Transverse colon (tissue), 3 donors: ENCODE measurements around the gene GOLGA6L10.
"Not testable (repeated sequence)": the region's sequence is repeated elsewhere in the genome, so short reads cannot be mapped to it uniquely, and the experiment has no call there.

ENCODE experiments used
- EP300 ChIP-seq: sonication (generic); formaldehyde crosslinking; IDR thresholded peaks from one replicate; pipeline ENCODE4 v1.6.1; 2017; ENCODE audit warnings: antibody characterized with exemption, low read depth
- TF ChIP-seq, protein P1 (sequence below), 5 experiments: fragments of 200-600 bp in 3 of 5; fragments of 450-650 bp in 2 of 5; sonication (generic) in 3 of 5; IDR thresholded peaks; 1 replicate in 2 of 5; 2 replicates in 3 of 5; pipeline ENCODE4 v1.5.1; 2016 to 2017; ENCODE audit warnings: antibody characterized with exemption in 5 of 5, inconsistent platforms in 3 of 5, mild to moderate bottlenecking in 2 of 5, moderate library complexity in 1 of 5

GRCh38 chr15:82299511-82299914 lies 49.8 kb downstream of the GOLGA6L10 start:
- TF ChIP-seq, protein P1, sequence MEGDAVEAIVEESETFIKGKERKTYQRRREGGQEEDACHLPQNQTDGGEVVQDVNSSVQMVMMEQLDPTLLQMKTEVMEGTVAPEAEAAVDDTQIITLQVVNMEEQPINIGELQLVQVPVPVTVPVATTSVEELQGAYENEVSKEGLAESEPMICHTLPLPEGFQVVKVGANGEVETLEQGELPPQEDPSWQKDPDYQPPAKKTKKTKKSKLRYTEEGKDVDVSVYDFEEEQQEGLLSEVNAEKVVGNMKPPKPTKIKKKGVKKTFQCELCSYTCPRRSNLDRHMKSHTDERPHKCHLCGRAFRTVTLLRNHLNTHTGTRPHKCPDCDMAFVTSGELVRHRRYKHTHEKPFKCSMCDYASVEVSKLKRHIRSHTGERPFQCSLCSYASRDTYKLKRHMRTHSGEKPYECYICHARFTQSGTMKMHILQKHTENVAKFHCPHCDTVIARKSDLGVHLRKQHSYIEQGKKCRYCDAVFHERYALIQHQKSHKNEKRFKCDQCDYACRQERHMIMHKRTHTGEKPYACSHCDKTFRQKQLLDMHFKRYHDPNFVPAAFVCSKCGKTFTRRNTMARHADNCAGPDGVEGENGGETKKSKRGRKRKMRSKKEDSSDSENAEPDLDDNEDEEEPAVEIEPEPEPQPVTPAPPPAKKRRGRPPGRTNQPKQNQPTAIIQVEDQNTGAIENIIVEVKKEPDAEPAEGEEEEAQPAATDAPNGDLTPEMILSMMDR (IDR thresholded peaks at IDR 0.05) = not testable (repeated sequence)
- not testable (repeated sequence) for TF ChIP-seq EP300
